ENCODE data around the gene CFAP44.
"Not testable (repeated sequence)": the region's sequence is repeated elsewhere in the genome, so short reads cannot be mapped to it uniquely, and the experiment has no call there.

CFAP44 gene, protein sequence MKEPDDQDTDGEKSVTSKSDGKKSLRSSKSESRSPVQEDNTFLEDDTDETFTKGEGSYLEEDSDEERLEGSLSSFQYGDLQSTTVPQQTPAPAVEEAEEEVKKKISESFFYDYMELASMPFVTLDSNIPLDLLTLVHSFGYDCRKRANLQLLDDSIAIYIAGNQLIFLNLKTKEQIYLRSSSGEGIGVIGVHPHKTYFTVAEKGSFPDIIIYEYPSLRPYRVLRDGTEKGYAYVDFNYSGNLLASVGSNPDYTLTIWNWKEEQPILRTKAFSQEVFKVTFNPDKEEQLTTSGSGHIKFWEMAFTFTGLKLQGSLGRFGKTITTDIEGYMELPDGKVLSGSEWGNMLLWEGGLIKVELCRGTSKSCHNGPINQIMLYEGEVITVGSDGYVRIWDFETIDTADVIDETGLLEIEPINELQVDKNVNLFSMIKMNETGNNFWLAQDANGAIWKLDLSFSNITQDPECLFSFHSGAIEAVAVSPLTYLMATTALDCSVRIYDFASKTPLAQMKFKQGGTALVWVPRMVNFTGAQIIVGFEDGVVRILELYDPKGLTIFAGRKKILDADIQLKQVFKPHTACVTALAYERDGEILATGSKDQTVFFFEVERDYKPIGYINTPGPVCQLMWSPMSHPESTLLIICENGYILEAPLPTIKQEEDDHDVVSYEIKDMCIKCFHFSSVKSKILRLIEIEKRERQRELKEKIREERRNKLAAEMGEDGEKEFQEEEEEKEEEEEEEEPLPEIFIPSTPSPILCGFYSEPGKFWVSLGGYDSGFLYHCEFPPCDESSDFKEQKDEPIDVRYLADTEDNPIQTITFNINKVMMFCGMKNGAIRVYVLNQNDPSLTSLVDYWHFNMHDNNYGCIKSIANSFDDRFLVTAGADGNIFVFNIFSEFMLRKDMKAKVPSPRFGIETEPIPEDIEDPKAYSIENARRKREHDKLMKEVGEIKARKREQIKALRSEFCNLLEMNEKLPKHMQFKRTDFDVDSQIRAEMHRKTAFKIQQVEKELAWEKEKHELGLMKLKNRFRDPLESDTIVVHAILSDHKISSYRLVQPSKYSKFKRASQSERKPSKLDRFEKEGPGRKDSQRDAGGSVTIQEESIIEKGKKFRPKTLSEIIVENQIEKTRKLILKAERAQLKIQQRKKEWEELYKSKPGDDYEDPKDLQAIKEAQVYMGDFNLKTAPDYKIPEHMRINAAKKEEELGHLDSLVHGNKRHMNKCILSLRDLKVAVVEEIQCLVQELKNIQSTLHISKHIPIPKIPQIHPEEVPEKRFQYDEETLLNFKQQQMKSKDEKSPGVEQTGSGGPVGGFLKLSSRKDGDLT (N-terminal part only)

DNA sequence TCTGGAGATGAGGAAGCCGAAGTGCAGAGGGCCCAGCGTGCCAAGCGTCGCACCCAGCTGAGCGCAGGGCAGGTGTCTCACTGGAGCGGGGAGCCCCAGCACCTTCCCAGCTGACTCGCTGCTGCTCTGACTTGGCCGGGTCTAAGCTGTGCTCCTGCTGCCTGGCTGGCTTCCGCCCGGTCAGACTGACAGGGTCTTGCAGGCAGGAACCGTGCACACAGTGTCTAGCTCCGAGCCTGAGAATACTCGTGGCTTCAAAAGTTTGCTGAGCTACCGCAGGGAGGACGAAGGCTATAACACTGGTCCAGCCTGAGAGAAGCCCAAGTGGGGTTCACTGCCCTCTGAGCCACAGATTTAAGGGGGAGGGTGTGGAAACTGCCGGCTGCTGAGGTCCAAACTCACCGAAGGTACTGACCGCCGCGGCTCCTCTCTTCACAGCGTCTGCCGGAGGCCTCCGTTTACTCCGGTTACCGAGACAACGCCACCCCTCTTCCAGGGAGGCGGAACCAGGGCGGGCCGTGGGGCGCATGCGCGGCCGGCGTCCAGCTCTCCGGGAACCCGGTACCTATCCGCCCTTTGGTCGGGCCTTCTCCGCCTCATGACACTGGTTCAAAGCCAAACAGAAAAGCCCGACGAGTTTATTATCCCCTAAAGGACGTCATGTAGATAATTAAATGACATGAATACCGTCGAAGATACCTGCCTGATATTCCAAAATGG, at the start of gene CFAP44:
Gene CFAP44, minus strand, starts transcription at position 443 of the 720 bp plus-strand sequence. CDS start 7,829 bp downstream, outside the sequence.
- no peaks in the 10 kb centered on the region for H3K27me3 ChIP-seq (ENCODE audit: insufficient read depth, low read depth, severe bottlenecking)

DNA sequence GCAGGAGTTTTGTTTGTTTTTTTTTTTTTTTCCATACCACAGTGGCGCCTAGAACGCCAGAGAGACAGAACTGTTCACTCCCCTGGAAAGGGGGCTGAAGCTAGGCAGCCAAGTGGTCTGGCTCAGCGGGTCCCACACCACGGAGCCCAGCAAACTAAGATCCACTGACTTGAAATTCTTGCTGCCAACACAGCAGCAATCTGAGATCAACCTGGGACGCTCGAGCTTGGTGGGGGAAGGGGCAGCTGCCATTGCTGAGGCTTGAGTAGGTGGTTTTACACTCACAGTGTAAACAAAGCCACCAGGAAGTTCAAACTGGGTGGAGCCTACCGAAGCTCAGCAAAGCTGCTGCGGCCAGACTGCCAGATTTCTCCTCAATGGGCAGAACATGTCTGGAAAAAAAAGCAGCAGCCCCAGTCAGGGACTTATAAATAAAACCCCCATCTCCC, 43.9 kb upstream of the CFAP44 start:
- no peak overlapping the region for H3K4me3 ChIP-seq (ENCODE audit: low read depth, low read length)
- DNase-seq = no peak
- TF ChIP-seq, protein P1, sequence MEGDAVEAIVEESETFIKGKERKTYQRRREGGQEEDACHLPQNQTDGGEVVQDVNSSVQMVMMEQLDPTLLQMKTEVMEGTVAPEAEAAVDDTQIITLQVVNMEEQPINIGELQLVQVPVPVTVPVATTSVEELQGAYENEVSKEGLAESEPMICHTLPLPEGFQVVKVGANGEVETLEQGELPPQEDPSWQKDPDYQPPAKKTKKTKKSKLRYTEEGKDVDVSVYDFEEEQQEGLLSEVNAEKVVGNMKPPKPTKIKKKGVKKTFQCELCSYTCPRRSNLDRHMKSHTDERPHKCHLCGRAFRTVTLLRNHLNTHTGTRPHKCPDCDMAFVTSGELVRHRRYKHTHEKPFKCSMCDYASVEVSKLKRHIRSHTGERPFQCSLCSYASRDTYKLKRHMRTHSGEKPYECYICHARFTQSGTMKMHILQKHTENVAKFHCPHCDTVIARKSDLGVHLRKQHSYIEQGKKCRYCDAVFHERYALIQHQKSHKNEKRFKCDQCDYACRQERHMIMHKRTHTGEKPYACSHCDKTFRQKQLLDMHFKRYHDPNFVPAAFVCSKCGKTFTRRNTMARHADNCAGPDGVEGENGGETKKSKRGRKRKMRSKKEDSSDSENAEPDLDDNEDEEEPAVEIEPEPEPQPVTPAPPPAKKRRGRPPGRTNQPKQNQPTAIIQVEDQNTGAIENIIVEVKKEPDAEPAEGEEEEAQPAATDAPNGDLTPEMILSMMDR (IDR thresholded peaks at IDR 0.05; ENCODE audit: low read depth, low read length) = no peak
- H3K9me3 ChIP-seq (ENCODE audit: severe bottlenecking) = no peaks in the 10 kb centered on the region
- H3K36me3 ChIP-seq = peaks cover 2% of the 10 kb centered on the region; the same call in 1 of the 2 replicates
- no peaks in the 10 kb centered on the region for H3K27me3 ChIP-seq (ENCODE audit: insufficient read depth, low read depth, severe bottlenecking)
- H3K27ac ChIP-seq = no peak overlapping the region

More for the DNA sequence above, at the start of gene CFAP44:
- no peaks in the 10 kb centered on the region for H3K9me3 ChIP-seq (ENCODE audit: severe bottlenecking)
- no peak within 1 kb of the TSS for H3K4me3 ChIP-seq (ENCODE audit: low read depth, low read length)
- no peak within 1 kb of the TSS for H3K27ac ChIP-seq
- TF ChIP-seq, protein P1 (IDR thresholded peaks at IDR 0.05; ENCODE audit: low read depth, low read length) = no peak
- no peak for DNase-seq
- H3K36me3 ChIP-seq = peaks cover 12% of the 10 kb centered on the region

DNA sequence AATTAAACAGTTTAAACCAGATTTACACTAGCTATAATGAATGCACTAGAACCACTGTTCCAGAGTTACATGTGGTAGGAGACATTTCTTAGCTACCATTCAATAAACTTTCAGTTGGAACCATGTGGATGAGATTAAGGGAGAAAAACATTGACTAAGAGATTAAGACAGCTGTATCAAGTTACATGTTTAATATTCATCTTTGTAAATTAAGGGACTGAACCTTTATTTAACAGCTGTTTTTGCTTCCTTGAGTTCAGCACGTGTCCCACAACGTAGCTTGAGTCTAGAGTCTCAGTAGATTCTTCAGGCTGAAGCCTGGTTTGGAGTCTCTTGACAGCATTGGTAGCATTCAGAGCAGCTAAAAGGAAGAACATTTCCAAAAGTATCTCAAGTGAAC, 27.2 kb upstream of the CFAP44 start:
- H3K36me3 ChIP-seq = peaks cover 13% of the 10 kb centered on the region
- no peak for DNase-seq
- TF ChIP-seq, protein P1 (IDR thresholded peaks at IDR 0.05; ENCODE audit: low read depth, low read length) = no peak
- no peaks in the 10 kb centered on the region for H3K9me3 ChIP-seq (ENCODE audit: severe bottlenecking)
- no peak overlapping the region for H3K27ac ChIP-seq
- no peaks in the 10 kb centered on the region for H3K27me3 ChIP-seq (ENCODE audit: insufficient read depth, low read depth, severe bottlenecking)
- H3K4me3 ChIP-seq (ENCODE audit: low read depth, low read length) = no peak overlapping the region

DNA sequence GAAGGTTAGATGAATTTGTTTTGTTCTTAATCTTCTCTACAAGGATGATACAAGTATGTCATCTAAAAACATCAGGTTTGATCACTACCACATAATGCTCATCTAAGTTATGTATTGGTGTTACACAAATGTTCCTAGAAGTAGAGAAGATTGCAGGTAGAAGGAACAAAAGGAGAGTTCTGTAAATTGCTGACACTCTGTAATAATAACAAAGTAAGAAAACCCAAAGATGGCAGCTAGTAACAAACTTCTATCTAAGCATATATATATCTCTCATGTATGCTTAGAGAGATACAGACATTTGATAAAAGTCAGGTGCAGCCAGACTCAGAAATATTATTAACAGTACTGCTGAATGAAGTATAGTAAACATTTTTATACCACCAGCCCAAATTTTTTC, 20.2 kb upstream of the CFAP44 start:
- Histone ChIP-seq H3K36me3 (peaks cover 32% of the 10 kb centered on the region), H3K9me3 (ENCODE audit: severe bottlenecking) (peaks cover 2% of the 10 kb centered on the region), H3K27me3 (ENCODE audit: insufficient read depth, low read depth, severe bottlenecking) (no peaks in the 10 kb centered on the region), H3K27ac (no peak overlapping the region), H3K4me3 (ENCODE audit: low read depth, low read length) (no peak overlapping the region)
- no peak for DNase-seq
- TF ChIP-seq, protein P1 (IDR thresholded peaks at IDR 0.05; ENCODE audit: low read depth, low read length) = no peak

DNA sequence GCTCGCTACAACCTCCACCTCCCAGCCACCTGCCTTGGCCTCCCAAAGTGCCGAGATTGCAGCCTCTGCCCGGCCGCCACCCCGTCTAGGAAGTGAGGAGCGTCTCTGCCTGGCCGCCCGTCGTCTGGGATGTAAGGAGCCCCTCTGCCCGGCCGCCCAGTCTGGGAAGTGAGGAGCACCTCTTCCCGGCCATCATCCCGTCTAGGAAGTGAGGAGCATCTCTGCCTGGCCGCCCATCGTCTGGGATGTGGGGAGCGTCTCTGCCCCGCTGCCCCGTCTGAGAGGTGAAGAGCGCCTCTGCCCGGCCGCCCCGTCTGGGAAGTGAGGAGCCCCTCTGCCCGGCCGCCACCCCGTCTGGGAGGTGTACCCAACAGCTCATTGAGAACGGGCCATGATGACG, 17.3 kb upstream of the CFAP44 start:
- not testable (repeated sequence) for DNase-seq; H3K27me3 ChIP-seq (ENCODE audit: insufficient read depth, low read depth, severe bottlenecking); H3K9me3 ChIP-seq (ENCODE audit: severe bottlenecking); H3K27ac ChIP-seq; H3K4me3 ChIP-seq (ENCODE audit: low read depth, low read length)
- H3K36me3 ChIP-seq = peaks cover 26% of the 10 kb centered on the region

Data from WERI-Rb-1 (cell line).